ENCODE results near the gene SLC27A1. TPM values are rescaled to one million over a fixed set of nuclear protein-coding genes. Genes with fewer than 3 reads are reported as not detected.
"Not testable (repeated sequence)": the region's sequence is repeated elsewhere in the genome, so short reads cannot be mapped to it uniquely, and the experiment has no call there.

SLC27A1 gene
- total and polyA plus RNA-seq, 10 of the 15 experiments (the other 5 are each of a cell fraction or from before 2014, with no cell fraction given) = 0.11 to 2.3 (median 1.2) TPM

GRCh38 chr19:17473041-17473440, 2.7 kb downstream of the SLC27A1 start:
- H3K27me3 ChIP-seq (replicated peaks in 1 of 2; ENCODE audit: control insufficient read depth in 2 of 2, insufficient read depth in 2 of 2, low read length in 1 of 2) = no peaks in the 10 kb centered on the region
- TF ChIP-seq RAD21 (IDR thresholded peaks at IDR 0.05; ENCODE audit: insufficient read depth, low read depth, low read length) (0 out of 2 replicates have a peak, but pooled peaks have one; percentile 2), PKNOX1 (IDR thresholded peaks at IDR 0.05) (no peak), BMI1 (IDR thresholded peaks at IDR 0.05; ENCODE audit: borderline replicate concordance) (no peak), ZBTB33 (IDR thresholded peaks at IDR 0.05) (peak; percentile 56; the same call in 1 of the 2 replicates), GABPA (IDR thresholded peaks at IDR 0.05; ENCODE audit: low read depth) (no peak), HDGF (IDR thresholded peaks at IDR 0.05) (no peak)
- ChIA-PET SMC1A (ENCODE audit: uncharacterized antibody, unreplicated experiment) (no interaction called here), RAD21 (ENCODE audit: unreplicated experiment) (interaction anchor here (0.6 kb wide), 1 partner anchor 412 kb away, joined by 3 read pairs; no protein-coding TSS in a partner anchor), POLR2A (no interaction called here), CTCF (interaction anchor here (1.4 kb wide), 1 partner anchor 23 kb away, joined by 6 read pairs; no protein-coding TSS in a partner anchor)
- no peak overlapping the region for H3K9ac ChIP-seq (ENCODE audit: control insufficient read depth, insufficient read depth, low read length)
- peak; percentile 7 for FAIRE-seq
- no peak for DNase-seq (ENCODE audit: low read depth, low spot score)
- no TSS peak for BruUV-seq (replicated peaks)
- H3K4me3 ChIP-seq = no peak overlapping the region
- no peak overlapping the region for H3K27ac ChIP-seq (ENCODE audit: control insufficient read depth, insufficient read depth)
- no peak overlapping the region for H2AFZ ChIP-seq (ENCODE audit: control insufficient read depth, low read depth, low read length)
- intact Hi-C loops (cut with micrococcal nuclease; ENCODE audit: unreplicated experiment) = no loop called here
- no peak overlapping the region for H3K4me2 ChIP-seq (ENCODE audit: control insufficient read depth, insufficient read depth)
- no peaks in the 10 kb centered on the region for H3K9me3 ChIP-seq (replicated peaks; ENCODE audit: control insufficient read depth, insufficient read depth, low read length)
- H4K20me1 ChIP-seq (ENCODE audit: control insufficient read depth, insufficient read depth) = no peaks in the 10 kb centered on the region
- H3K36me3 ChIP-seq (ENCODE audit: control insufficient read depth in 2 of 2, insufficient read depth in 2 of 2, low read length in 1 of 2) = no peaks in the 10 kb centered on the region
- 59% methylated on average over 9 of the region's 9 CpGs for WGBS (ENCODE audit: insufficient coverage, insufficient replicate concordance, low lambda C conversion rate, missing lambda C conversion rate)
- in situ Hi-C loops (cut with MboI) = no loop called here
- no peaks in the 10 kb centered on the region for H3K79me2 ChIP-seq (ENCODE audit: control insufficient read depth, insufficient read depth, low read length)
- H3K4me1 ChIP-seq (ENCODE audit: control insufficient read depth, insufficient read depth, low read length) = peaks cover 15% of the 10 kb centered on the region
- ATAC-seq = no peak

GRCh38 chr19:17475011-17475540, 4.8 kb downstream of the SLC27A1 start:
- ChIA-PET CTCF (interaction anchor here (1.0 to 1.2 kb wide), 2 partner anchors 14 to 378 kb away, joined by 3 read pairs; no protein-coding TSS in a partner anchor), POLR2A (interaction anchor here (0.7 kb wide), 1 partner anchor 440 kb away, joined by 4 read pairs; no protein-coding TSS in a partner anchor)
- H3K4me2 ChIP-seq (ENCODE audit: control insufficient read depth, insufficient read depth); BruUV-seq (replicated peaks); H3K79me2 ChIP-seq (ENCODE audit: control insufficient read depth, insufficient read depth, low read length); RAD21 ChIA-PET (ENCODE audit: unreplicated experiment); H3K27me3 ChIP-seq (replicated peaks in 1 of 2; ENCODE audit: control insufficient read depth in 2 of 2, insufficient read depth in 2 of 2, low read length in 1 of 2); DNase-seq (ENCODE audit: low read depth, low spot score); H3K4me1 ChIP-seq (ENCODE audit: control insufficient read depth, insufficient read depth, low read length); H3K27ac ChIP-seq (ENCODE audit: control insufficient read depth, insufficient read depth); H2AFZ ChIP-seq (ENCODE audit: control insufficient read depth, low read depth, low read length); SMC1A ChIA-PET (ENCODE audit: uncharacterized antibody, unreplicated experiment); ATAC-seq; H3K9me3 ChIP-seq (replicated peaks; ENCODE audit: control insufficient read depth, insufficient read depth, low read length); in situ Hi-C loops (cut with MboI); H3K4me3 ChIP-seq; H4K20me1 ChIP-seq (ENCODE audit: control insufficient read depth, insufficient read depth); FAIRE-seq; intact Hi-C loops (cut with micrococcal nuclease; ENCODE audit: unreplicated experiment); H3K36me3 ChIP-seq (ENCODE audit: control insufficient read depth in 2 of 2, insufficient read depth in 2 of 2, low read length in 1 of 2); H3K9ac ChIP-seq (ENCODE audit: control insufficient read depth, insufficient read depth, low read length): not testable (repeated sequence)
- WGBS (ENCODE audit: insufficient coverage, insufficient replicate concordance, low lambda C conversion rate, missing lambda C conversion rate) = 53% methylated on average over 6 of the region's 6 CpGs
